C4-2B (cell line): Measurements from ENCODE around the gene SYNDIG1.

Experiments used
- ZFX ChIP-seq: fragments of 450-650 bp; IDR thresholded peaks from 2 replicates; pipeline ENCODE4 v1.6.1; 2017
- TF ChIP-seq, protein P1 (sequence below): fragments of 450-650 bp; conservative IDR thresholded peaks from 2 replicates; pipeline ENCODE4 v1.5.1; 2017; ENCODE audit warnings: mild to moderate bottlenecking

DNA sequence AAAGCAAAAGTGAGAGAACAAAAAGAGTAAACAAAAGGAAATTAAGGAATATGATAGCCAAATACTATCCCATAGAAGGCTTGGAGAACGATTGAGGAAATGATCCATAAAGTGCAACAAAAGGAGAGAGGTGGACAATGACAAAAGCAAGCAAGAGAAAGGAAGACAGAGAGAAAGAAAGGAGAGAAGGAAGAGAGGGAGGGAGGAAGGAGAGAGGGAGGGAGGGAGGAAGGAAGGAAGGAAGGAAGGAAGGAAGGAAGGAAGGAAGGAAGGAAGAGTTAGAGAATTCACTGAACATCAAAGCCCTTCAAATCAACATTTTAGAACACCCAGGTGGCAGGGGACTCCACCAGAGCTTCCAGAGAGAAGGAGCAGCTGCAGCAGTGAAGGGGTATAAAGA is 185.0 kb downstream of the SYNDIG1 start:
- TF ChIP-seq, protein P1, sequence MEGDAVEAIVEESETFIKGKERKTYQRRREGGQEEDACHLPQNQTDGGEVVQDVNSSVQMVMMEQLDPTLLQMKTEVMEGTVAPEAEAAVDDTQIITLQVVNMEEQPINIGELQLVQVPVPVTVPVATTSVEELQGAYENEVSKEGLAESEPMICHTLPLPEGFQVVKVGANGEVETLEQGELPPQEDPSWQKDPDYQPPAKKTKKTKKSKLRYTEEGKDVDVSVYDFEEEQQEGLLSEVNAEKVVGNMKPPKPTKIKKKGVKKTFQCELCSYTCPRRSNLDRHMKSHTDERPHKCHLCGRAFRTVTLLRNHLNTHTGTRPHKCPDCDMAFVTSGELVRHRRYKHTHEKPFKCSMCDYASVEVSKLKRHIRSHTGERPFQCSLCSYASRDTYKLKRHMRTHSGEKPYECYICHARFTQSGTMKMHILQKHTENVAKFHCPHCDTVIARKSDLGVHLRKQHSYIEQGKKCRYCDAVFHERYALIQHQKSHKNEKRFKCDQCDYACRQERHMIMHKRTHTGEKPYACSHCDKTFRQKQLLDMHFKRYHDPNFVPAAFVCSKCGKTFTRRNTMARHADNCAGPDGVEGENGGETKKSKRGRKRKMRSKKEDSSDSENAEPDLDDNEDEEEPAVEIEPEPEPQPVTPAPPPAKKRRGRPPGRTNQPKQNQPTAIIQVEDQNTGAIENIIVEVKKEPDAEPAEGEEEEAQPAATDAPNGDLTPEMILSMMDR, result no peak
- TF ChIP-seq ZFX, result no peak
